ENCODE results near the gene ITPR1. TPM values are rescaled to one million over a fixed set of nuclear protein-coding genes. Genes with fewer than 3 reads are reported as not detected.

Gene ITPR1
- total RNA-seq, 1 experiment from 2014 or later = 8.7 TPM

DNA sequence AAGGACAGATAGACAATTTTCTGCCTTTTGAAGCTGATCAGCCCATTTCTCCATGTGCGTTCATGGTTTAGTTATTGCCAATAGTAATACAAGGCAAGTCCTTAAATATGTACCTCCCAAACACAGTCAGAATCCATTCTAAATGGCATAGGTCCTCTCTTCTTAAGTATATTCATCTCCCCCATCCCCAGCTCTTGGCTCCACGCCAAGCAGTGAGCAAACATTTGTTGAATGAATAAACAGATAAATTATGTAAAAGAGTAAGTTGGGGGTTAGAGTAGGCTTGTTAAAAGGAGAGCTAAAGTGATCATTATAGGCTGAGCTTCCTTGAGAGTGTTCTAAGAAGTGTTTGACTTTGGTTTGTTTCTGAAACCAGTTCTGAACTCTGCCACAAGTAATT is 241.3 kb downstream of the ITPR1 start:
- TF ChIP-seq REST (IDR thresholded peaks at IDR 0.05; ENCODE audit: insufficient read depth in 1 of 2, low read depth in 2 of 2, low read length in 1 of 2) (no peak), POLR2AphosphoS5 (IDR thresholded peaks at IDR 0.05; ENCODE audit: low read depth, low read length) (no peak), SIN3A (IDR thresholded peaks at IDR 0.05; ENCODE audit: borderline replicate concordance, insufficient read depth, low read depth, low read length) (no peak), TCF7L2 (IDR thresholded peaks at IDR 0.05; ENCODE audit: low read depth, low read length) (no peak)
- TF ChIP-seq, protein P1, sequence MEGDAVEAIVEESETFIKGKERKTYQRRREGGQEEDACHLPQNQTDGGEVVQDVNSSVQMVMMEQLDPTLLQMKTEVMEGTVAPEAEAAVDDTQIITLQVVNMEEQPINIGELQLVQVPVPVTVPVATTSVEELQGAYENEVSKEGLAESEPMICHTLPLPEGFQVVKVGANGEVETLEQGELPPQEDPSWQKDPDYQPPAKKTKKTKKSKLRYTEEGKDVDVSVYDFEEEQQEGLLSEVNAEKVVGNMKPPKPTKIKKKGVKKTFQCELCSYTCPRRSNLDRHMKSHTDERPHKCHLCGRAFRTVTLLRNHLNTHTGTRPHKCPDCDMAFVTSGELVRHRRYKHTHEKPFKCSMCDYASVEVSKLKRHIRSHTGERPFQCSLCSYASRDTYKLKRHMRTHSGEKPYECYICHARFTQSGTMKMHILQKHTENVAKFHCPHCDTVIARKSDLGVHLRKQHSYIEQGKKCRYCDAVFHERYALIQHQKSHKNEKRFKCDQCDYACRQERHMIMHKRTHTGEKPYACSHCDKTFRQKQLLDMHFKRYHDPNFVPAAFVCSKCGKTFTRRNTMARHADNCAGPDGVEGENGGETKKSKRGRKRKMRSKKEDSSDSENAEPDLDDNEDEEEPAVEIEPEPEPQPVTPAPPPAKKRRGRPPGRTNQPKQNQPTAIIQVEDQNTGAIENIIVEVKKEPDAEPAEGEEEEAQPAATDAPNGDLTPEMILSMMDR (IDR thresholded peaks at IDR 0.05) = no peak
- Histone ChIP-seq H3K27ac (ENCODE audit: low read length) (no peak overlapping the region), H3K9me3 (ENCODE audit: control insufficient read depth, insufficient read depth, low read depth, low read length) (no peaks in the 10 kb centered on the region), H3K4me3 (ENCODE audit: low read depth in 2 of 2, low read length in 2 of 2) (no peak overlapping the region), H3K36me3 (ENCODE audit: control insufficient read depth, insufficient read depth, low read length) (no peaks in the 10 kb centered on the region), H3K4me1 (ENCODE audit: control insufficient read depth, insufficient read depth, low read length) (no peaks in the 10 kb centered on the region), H3K27me3 (ENCODE audit: control insufficient read depth, insufficient read depth, low read length) (no peaks in the 10 kb centered on the region)
- ChIA-PET CTCF (no interaction called here), POLR2A (no interaction called here)
- ATAC-seq (no peak), DNase-seq (ENCODE audit: low read depth, low spot score) (no peak)
- in situ Hi-C loops (cut with HindIII; ENCODE audit: low pct_unique_long_range_greater_than_20kb, low sequenced_read_pairs) = no loop called here
- intact Hi-C loops (cut with micrococcal nuclease; ENCODE audit: unreplicated experiment) = no loop called here
- BruUV-seq (replicated peaks) = no TSS peak

GRCh38 chr3:4735243-4735642 is 242.1 kb downstream of the ITPR1 start:
- Histone ChIP-seq H3K27ac (ENCODE audit: low read length) (no peak overlapping the region), H3K4me3 (ENCODE audit: low read depth in 2 of 2, low read length in 2 of 2) (no peak overlapping the region), H3K4me1 (ENCODE audit: control insufficient read depth, insufficient read depth, low read length) (no peaks in the 10 kb centered on the region), H3K36me3 (ENCODE audit: control insufficient read depth, insufficient read depth, low read length) (no peaks in the 10 kb centered on the region), H3K9me3 (ENCODE audit: control insufficient read depth, insufficient read depth, low read depth, low read length) (no peaks in the 10 kb centered on the region), H3K27me3 (ENCODE audit: control insufficient read depth, insufficient read depth, low read length) (no peaks in the 10 kb centered on the region)
- DNase-seq (ENCODE audit: low read depth, low spot score) = no peak
- intact Hi-C loops (cut with micrococcal nuclease; ENCODE audit: unreplicated experiment) = no loop called here
- no peak for ATAC-seq
- CTCF ChIA-PET = no interaction called here
- POLR2A ChIA-PET = no interaction called here
- no TSS peak for BruUV-seq (replicated peaks)
- no peak for TF ChIP-seq TCF7L2 (IDR thresholded peaks at IDR 0.05; ENCODE audit: low read depth, low read length)
- TF ChIP-seq REST (IDR thresholded peaks at IDR 0.05; ENCODE audit: insufficient read depth in 1 of 2, low read depth in 2 of 2, low read length in 1 of 2) = no peak
- TF ChIP-seq POLR2AphosphoS5 (IDR thresholded peaks at IDR 0.05; ENCODE audit: low read depth, low read length) = no peak
- TF ChIP-seq, protein P1 (IDR thresholded peaks at IDR 0.05) = no peak
- no peak for TF ChIP-seq SIN3A (IDR thresholded peaks at IDR 0.05; ENCODE audit: borderline replicate concordance, insufficient read depth, low read depth, low read length)
- in situ Hi-C loops (cut with HindIII; ENCODE audit: low pct_unique_long_range_greater_than_20kb, low sequenced_read_pairs) = no loop called here

All from Panc1 (cell line).